Mucosa of rectum (tissue), 2 donors: ENCODE data around the gene CCDC182.

ENCODE experiments used
- H3K27ac ChIP-seq, 2 donors: one replicate each; pipeline ENCODE4 v1.7.0; 2013; ENCODE audit warnings: inconsistent platforms in 2 of 2, low read depth in 2 of 2, low read length in 2 of 2
- H3K27me3 ChIP-seq, 2 donors: one replicate each; pipeline ENCODE4 v1.7.0; 2013; ENCODE audit warnings: low read length in 2 of 2; ENCODE audit not compliant: control insufficient read depth in 2 of 2, insufficient read depth in 2 of 2
- H3K36me3 ChIP-seq, 2 donors: one replicate each; pipeline ENCODE4 v1.7.0; 2013; ENCODE audit warnings: low read length in 2 of 2; ENCODE audit not compliant: control insufficient read depth in 2 of 2, insufficient read depth in 2 of 2
- H3K4me1 ChIP-seq, 2 donors: one replicate each; pipeline ENCODE4 v1.7.0; 2013; ENCODE audit warnings: low read length in 2 of 2, mild to moderate bottlenecking in 1 of 2; ENCODE audit not compliant: control insufficient read depth in 2 of 2, insufficient read depth in 2 of 2
- H3K4me3 ChIP-seq, 2 donors: one replicate each; pipeline ENCODE4 v1.7.0; 2013; ENCODE audit warnings: low read length in 2 of 2
- H3K9ac ChIP-seq, 2 donors: one replicate each; pipeline ENCODE4 v1.7.0; 2013; ENCODE audit warnings: low read length in 2 of 2, low read depth in 1 of 2, mild to moderate bottlenecking in 1 of 2
- H3K9me3 ChIP-seq, 2 donors: one replicate each; pipeline ENCODE4 v1.7.0; 2013; ENCODE audit warnings: low read length in 2 of 2; ENCODE audit not compliant: control insufficient read depth in 2 of 2
- donor health status: healthy.
- donor health status: Normal muscosa, but diverticular disease.

CCDC182 gene

DNA sequence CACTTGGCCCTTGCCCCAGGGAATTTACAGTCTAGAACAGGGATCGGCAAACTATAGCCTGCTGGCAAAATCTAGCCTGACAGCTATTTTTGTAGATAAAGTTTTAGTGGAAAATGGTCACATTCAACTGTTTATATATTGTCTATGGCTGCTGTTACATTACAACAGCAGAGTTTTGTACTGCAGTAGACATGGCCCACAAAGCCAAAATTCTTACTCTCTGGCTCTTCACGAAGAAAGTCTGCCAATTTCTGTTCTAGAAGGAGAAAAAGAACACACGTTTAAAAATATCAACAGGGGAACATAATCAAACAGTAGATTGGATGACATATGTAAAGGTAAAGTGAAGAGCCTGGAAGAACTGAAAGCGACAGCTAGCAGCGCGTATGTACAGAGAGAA, 33.2 kb upstream of the CCDC182 start:
- no peaks in the 10 kb centered on the region for H3K36me3 ChIP-seq
- no peaks in the 10 kb centered on the region for H3K9me3 ChIP-seq
- no peak overlapping the region for H3K9ac ChIP-seq
- H3K4me3 ChIP-seq: no peak overlapping the region
- peaks cover 0 to 3% of the 10 kb centered on the region in 2 donors for H3K4me1 ChIP-seq
- peaks cover 5 to 10% of the 10 kb centered on the region in 2 donors for H3K27me3 ChIP-seq
- no peak overlapping the region for H3K27ac ChIP-seq

DNA sequence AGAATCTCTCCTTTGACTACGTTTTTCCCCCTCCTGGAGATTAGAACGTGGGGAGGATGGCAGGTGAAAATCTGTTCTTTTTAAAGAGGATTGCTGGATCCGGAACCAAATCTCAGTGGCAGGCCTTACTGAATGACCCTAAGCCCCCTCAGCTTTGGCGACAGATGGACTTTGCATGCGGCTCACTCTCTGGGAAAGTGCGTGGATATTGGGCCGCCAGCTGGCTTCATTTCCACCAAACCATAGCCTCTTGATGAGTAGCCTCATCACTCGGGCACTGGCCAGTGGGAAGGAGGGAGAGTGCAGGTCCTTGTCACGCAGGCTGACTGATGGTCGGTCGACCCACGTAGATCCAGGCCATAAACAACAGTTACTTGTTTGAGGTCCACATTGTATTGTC, 31.3 kb upstream of the CCDC182 start:
- no peaks in the 10 kb centered on the region for H3K36me3 ChIP-seq
- H3K9me3 ChIP-seq: no peaks in the 10 kb centered on the region
- no peaks in the 10 kb centered on the region for H3K4me1 ChIP-seq
- no peak overlapping the region for H3K9ac ChIP-seq
- H3K4me3 ChIP-seq: no peak overlapping the region
- no peak overlapping the region for H3K27ac ChIP-seq
- H3K27me3 ChIP-seq: peaks cover 0 to 10% of the 10 kb centered on the region in 2 donors

DNA sequence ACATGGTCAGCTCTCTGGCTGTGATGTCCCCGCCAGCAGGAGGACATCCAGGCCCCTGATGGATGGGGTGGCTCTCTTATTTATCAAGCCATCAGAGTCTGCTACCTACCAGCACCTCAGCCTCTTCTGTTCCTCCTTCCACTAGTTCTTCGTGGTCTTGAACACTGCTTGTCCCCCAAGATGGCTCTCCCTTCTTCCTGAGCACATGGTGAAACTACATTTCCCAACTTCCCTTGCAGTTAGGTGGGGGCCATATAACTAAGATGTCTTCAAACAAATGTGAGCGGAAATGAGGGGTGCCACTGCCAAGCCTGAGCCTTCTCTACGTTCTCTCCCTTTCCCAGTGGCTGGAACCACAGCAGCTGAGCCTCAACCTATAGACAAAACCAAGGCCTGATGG, 29.8 kb upstream of the CCDC182 start:
- Histone ChIP-seq H3K4me1 (no peaks in the 10 kb centered on the region), H3K36me3 (no peaks in the 10 kb centered on the region), H3K4me3 (no peak overlapping the region), H3K27me3 (peaks cover 3 to 10% of the 10 kb centered on the region in 2 donors), H3K9ac (no peak overlapping the region), H3K27ac (no peak overlapping the region), H3K9me3 (no peaks in the 10 kb centered on the region)

GRCh38 chr17:57773557-57773956, 28.5 kb upstream of the CCDC182 start:
- Histone ChIP-seq H3K27me3 (peaks cover 4 to 13% of the 10 kb centered on the region in 2 donors), H3K9me3 (no peaks in the 10 kb centered on the region), H3K4me1 (no peaks in the 10 kb centered on the region), H3K9ac (no peak overlapping the region), H3K4me3 (no peak overlapping the region), H3K36me3 (no peaks in the 10 kb centered on the region), H3K27ac (no peak overlapping the region)

GRCh38 chr17:57772774-57773173, 27.7 kb upstream of the CCDC182 start:
- Histone ChIP-seq H3K36me3 (no peaks in the 10 kb centered on the region), H3K27ac (no peak overlapping the region), H3K4me3 (no peak overlapping the region), H3K4me1 (no peaks in the 10 kb centered on the region), H3K27me3 (peaks cover 4 to 15% of the 10 kb centered on the region in 2 donors), H3K9ac (no peak overlapping the region), H3K9me3 (no peaks in the 10 kb centered on the region)

- Histone ChIP-seq H3K27me3 (peaks cover 4 to 6% of the 10 kb centered on the region in 2 donors), H3K4me1 (no peaks in the 10 kb centered on the region), H3K9ac (no peak overlapping the region), H3K36me3 (no peaks in the 10 kb centered on the region), H3K9me3 (no peaks in the 10 kb centered on the region), H3K4me3 (no peak overlapping the region), H3K27ac (no peak overlapping the region)
Measured at GRCh38 chr17:57767561-57767960, 22.5 kb upstream of the CCDC182 start.

DNA sequence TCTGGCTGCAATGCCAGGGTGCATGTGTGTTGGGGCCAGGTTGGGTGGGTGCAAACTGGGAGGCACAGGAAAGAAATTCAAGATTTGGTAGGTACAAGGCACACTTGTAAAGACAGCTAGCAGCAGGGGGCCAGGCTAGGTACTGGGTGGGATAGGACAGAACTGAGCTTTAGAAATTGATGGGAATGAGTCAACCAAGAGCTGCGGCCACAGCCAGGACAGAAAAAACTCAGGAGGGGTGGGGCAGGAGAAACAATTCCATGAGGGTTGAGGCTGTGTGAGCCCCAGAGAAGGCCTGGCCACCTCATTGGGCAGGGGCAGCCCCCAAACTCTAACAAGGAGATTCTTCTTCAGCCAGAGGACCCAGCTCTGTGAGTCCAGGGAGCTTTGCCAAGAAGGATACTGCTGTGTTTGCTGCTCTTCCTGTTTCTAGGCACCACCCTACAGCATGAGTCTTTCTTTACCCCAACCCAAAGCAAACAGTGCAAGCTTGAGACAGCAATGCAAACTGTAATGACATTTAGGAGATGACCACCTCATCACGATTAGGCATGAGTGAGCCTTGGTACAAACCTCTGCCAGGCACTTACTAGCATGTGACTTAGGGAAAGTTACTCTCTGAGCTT, 21.3 kb upstream of the CCDC182 start:
- Histone ChIP-seq H3K9me3 (no peaks in the 10 kb centered on the region), H3K27me3 (peaks cover 4 to 5% of the 10 kb centered on the region in 2 donors), H3K4me3 (no peak overlapping the region)

DNA sequence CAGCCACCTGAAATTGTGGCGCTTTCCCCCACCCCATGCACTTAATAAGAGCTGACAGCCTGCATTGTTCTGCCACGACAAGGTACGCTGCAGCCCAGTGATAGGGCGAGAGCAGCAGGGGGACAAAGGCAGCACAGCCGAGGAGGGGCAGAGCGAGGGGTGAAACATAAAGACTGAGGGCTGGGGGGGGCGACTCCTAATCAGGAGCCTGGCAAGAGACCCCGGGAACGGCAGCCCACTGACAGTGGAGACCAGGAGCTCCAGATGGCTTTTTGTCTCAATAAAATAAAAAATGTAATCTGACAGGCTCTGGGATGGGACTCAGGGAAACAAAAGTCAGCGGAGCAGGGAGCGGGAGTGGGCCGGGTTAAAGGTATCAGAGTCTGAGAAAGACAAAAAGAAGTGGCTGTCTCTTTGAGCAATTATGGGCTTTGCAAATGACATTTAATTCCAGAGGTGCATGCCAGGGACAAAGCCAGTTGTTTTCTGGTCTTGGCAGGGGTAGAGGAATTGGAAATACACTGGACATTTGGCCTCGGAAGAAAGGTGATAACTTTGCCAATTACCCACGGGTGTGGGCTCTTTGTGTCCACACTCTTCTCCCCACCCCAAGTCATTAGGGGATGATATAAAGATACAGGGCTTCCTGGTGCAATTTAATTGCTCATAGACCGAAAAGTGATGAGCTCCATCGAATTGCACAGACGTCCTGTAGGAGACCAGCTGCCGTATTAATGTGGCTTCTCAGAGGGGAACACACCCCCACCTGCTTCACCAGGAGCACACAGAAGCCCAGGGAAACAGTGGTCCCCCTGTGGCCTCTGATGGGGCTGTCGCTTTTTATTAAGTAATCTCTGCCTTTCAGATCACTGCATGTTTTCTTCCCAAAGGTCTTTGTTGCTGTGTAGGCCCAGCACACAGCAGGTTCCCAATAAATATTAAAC, 17.6 kb upstream of the CCDC182 start:
- Histone ChIP-seq H3K9ac (no peak overlapping the region), H3K4me3 (no peak overlapping the region), H3K36me3 (no peaks in the 10 kb centered on the region), H3K9me3 (no peaks in the 10 kb centered on the region), H3K4me1 (no peaks in the 10 kb centered on the region), H3K27me3 (no peaks in the 10 kb centered on the region), H3K27ac (no peak overlapping the region)

More for the DNA sequence above, 21.3 kb upstream of the CCDC182 start:
- H3K9ac ChIP-seq: no peak overlapping the region
- no peak overlapping the region for H3K27ac ChIP-seq
- H3K36me3 ChIP-seq: no peaks in the 10 kb centered on the region
- H3K4me1 ChIP-seq: no peaks in the 10 kb centered on the region

DNA sequence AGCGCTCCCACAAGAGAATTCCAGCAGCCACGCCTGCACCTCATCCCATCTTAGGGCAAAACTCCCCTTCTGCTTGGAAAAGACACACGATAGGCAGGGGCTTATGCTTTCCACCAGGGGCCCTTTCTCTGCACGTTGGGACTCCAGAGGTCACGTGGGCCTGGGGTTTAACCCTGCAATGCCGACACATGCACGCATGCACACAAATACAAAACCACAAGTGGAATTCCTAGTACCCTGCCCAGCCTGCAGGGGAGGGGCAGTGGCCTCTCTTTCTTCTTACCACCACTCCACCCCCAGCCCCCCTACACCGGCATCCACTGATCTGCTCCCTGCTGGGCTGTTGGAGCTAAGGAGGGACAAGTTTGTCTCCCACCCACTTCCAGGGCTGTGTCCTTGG, 16.8 kb upstream of the CCDC182 start:
- H3K27ac ChIP-seq: no peak overlapping the region
- no peaks in the 10 kb centered on the region for H3K36me3 ChIP-seq
- H3K27me3 ChIP-seq: no peaks in the 10 kb centered on the region
- H3K4me3 ChIP-seq: no peak overlapping the region
- H3K9ac ChIP-seq: no peak overlapping the region
- H3K9me3 ChIP-seq: no peaks in the 10 kb centered on the region
- no peaks in the 10 kb centered on the region for H3K4me1 ChIP-seq

- no peak overlapping the region for H3K9ac ChIP-seq
- H3K27me3 ChIP-seq: no peaks in the 10 kb centered on the region
- H3K4me3 ChIP-seq: no peak overlapping the region
- no peaks in the 10 kb centered on the region for H3K9me3 ChIP-seq
- H3K36me3 ChIP-seq: no peaks in the 10 kb centered on the region
- H3K27ac ChIP-seq: no peak overlapping the region
- no peaks in the 10 kb centered on the region for H3K4me1 ChIP-seq
Measured at GRCh38 chr17:57760046-57760445, 14.9 kb upstream of the CCDC182 start.
